Sigmoid colon (tissue), 4 donors: ENCODE data around the gene LRFN2.

Experiments used
- EP300 ChIP-seq, 4 donors: sonication (generic); formaldehyde crosslinking; IDR thresholded peaks; one replicate each; pipeline ENCODE4 v1.6.1; 2017; ENCODE audit warnings: antibody characterized with exemption in 4 of 4
- POLR2A ChIP-seq, 2 donors: fragments of 450-650 bp; IDR thresholded peaks; one replicate each; pipeline ENCODE4 v1.6.1; 2016; ENCODE audit warnings: antibody characterized with exemption in 2 of 2, mild to moderate bottlenecking in 2 of 2, moderate library complexity in 2 of 2
- POLR2AphosphoS5 ChIP-seq, 4 donors: sonication (generic); formaldehyde crosslinking; IDR thresholded peaks; one replicate each; pipeline ENCODE4 v1.6.1; 2017; ENCODE audit warnings: antibody characterized with exemption in 4 of 4
- TF ChIP-seq, protein P1 (sequence below), 4 experiments: fragments of 450-650 bp in 3 of 4; fragments of 200-600 bp in 1 of 4; IDR thresholded peaks; one replicate each; pipeline ENCODE4 v1.5.1; 2016 to 2019; ENCODE audit warnings: antibody characterized with exemption in 4 of 4, mild to moderate bottlenecking in 3 of 4, moderate library complexity in 2 of 4

DNA sequence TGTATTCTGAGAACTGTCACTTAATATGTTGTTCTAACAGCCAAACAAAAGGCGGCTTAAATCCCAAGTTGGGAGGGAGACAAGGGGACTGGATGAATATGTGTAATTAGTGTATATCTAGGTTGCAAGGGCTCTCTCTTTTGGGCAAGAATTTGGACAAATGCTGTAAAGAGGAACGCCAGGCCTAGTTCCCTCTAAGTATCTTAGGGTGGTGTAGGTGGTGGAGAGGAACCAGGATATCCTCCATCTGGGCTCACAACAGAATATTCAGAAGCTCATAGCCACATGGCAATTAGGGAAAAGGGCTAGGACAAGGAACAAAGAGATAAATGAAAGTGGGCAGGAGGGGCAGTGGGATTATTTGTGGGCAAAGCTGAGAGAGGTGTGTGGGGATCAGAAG, 149.5 kb downstream of the LRFN2 start:
- TF ChIP-seq, protein P1, sequence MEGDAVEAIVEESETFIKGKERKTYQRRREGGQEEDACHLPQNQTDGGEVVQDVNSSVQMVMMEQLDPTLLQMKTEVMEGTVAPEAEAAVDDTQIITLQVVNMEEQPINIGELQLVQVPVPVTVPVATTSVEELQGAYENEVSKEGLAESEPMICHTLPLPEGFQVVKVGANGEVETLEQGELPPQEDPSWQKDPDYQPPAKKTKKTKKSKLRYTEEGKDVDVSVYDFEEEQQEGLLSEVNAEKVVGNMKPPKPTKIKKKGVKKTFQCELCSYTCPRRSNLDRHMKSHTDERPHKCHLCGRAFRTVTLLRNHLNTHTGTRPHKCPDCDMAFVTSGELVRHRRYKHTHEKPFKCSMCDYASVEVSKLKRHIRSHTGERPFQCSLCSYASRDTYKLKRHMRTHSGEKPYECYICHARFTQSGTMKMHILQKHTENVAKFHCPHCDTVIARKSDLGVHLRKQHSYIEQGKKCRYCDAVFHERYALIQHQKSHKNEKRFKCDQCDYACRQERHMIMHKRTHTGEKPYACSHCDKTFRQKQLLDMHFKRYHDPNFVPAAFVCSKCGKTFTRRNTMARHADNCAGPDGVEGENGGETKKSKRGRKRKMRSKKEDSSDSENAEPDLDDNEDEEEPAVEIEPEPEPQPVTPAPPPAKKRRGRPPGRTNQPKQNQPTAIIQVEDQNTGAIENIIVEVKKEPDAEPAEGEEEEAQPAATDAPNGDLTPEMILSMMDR (IDR thresholded peaks at IDR 0.05), result no peak
- TF ChIP-seq POLR2A (IDR thresholded peaks at IDR 0.05), result no peak
- no peak for TF ChIP-seq POLR2AphosphoS5 (IDR thresholded peaks at IDR 0.05)
- TF ChIP-seq EP300 (IDR thresholded peaks at IDR 0.05), result no peak
